Measurements from ENCODE around the gene RNF169.
A peak's percentile ranks its signal among the peaks of the same experiment; 100 is the strongest.
"Not testable (repeated sequence)": the region's sequence is repeated elsewhere in the genome, so short reads cannot be mapped to it uniquely, and the experiment has no call there.

The RNF169 gene

DNA sequence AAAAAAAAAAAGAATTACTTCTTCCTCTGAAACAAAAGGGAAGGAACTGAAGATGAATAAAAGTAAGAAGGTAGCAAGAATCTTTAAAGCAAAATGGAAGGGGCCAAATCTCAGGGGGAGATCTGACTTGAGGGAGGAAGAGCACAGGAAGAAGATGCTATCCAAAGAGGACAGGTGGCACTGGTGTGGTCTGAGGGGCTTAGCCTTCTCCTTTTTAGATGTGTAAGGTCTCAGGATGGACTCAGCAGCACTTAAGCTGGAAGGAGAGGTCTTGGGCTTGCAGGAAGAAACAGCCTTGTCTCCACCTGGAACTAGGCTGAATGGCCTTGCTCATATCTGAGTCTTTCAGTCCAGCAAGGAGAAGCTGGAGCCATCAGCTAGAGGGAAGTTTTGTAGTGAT, 5.0 kb upstream of the RNF169 start:
- Histone ChIP-seq H3K27me3 (replicated peaks; ENCODE audit: control insufficient read depth, insufficient read depth, low read length, poor library complexity, severe bottlenecking) (no peaks in the 10 kb centered on the region), H3K36me3 (ENCODE audit: control insufficient read depth, insufficient read depth, low read length) (no peaks in the 10 kb centered on the region)
- no peak for DNase-seq

DNA sequence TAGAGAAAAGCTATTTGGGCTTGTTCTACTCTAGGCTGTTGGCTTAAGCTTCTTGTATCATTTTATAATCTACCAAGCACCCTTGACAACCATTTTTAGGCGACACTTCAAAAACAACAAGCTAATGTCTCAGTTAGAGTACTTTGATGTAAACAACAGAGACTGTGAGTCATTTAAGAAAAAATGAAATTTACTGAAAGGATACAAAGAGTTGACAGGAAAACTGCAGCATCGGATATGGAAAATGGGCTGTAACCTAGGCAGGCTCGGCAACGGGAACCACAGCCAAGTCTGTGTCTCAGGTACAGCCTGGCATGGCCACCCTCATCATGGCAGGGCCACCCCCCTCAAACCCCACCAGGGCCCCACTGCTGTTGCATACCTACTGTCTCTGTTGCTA, 4.4 kb upstream of the RNF169 start:
- Histone ChIP-seq H3K4me3 (ENCODE audit: insufficient read depth, low read depth, low read length, poor library complexity, severe bottlenecking) (no peak overlapping the region), H3K9me3 (ENCODE audit: control insufficient read depth, low read length) (no peaks in the 10 kb centered on the region), H3K27me3 (replicated peaks; ENCODE audit: control insufficient read depth, insufficient read depth, low read length, poor library complexity, severe bottlenecking) (no peaks in the 10 kb centered on the region), H3K27ac (ENCODE audit: insufficient read depth, low read length, poor library complexity, severe bottlenecking) (no peak overlapping the region), H3K36me3 (ENCODE audit: control insufficient read depth, insufficient read depth, low read length) (no peaks in the 10 kb centered on the region), H3K4me1 (ENCODE audit: control insufficient read depth, insufficient read depth, low read length, poor library complexity, severe bottlenecking) (peaks cover 11% of the 10 kb centered on the region)
- no peak for DNase-seq

More for the DNA sequence above, 5.0 kb upstream of the RNF169 start:
- no peak overlapping the region for H3K27ac ChIP-seq (ENCODE audit: insufficient read depth, low read length, poor library complexity, severe bottlenecking)
- H3K4me3 ChIP-seq (ENCODE audit: insufficient read depth, low read depth, low read length, poor library complexity, severe bottlenecking), result no peak overlapping the region
- peaks cover 11% of the 10 kb centered on the region for H3K4me1 ChIP-seq (ENCODE audit: control insufficient read depth, insufficient read depth, low read length, poor library complexity, severe bottlenecking)
- no peaks in the 10 kb centered on the region for H3K9me3 ChIP-seq (ENCODE audit: control insufficient read depth, low read length)

DNA sequence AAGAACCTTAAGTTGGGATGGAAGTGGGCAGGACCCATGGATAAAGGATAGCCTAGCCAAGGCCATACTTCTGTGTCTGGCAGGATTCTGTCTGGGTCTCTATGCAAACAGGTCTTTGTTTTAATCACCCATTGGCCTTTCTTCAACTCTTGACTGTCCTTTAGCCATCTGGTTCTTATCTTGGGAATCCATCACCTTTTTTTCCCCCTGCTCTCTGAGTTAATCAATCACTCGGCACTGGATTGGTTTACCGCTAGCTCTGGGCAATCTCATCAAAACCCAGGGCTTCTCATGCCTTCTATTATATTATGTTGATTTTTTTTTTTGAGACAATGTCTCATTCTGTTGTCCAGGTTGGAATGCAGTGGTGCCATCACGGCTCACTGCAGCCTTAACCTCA, 1.8 kb upstream of the RNF169 start:
- H3K9me3 ChIP-seq (ENCODE audit: control insufficient read depth, low read length), result no peaks in the 10 kb centered on the region

DNA sequence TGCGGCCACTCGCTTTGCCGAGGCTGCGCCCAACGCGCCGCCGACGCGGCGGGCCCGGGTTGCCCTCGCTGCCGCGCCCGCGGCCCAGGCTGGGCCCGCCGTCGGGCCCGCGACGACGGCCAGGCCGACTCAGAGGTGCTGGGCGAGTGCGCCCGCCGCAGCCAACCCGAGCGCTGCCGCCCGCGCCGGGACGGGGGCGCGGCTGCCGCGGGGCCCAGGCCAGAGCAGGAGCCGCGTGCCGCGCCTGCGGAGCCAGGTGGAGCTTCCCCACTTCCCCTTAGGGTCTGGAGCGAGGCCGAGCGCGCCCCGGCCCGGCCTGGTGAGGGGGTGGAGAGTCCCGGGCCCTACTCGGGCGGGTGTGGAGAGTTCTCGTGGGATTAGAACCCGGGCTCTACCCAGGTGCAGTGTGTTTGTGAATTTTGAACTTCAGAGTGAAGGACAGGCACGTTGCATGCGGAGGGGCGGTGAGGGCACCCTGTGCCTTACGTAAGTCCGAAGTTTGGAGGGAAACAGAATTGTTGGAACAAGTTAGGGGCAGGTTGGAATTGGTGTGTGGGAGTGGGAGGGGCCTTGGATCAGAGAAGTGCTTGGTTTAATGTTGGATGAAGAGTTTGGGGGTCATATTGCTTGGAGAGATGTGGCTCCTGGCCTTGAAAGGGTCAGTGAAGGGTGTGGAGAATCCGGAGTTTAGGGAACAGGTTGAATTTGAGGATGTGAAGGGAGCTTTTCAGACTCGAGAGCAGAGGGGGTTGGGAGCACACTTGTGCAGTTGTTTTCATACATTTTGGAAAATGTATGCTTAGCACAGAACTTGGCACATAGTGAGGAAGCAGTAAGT, 697 bp downstream of the RNF169 start:
- H3K27ac ChIP-seq (ENCODE audit: insufficient read depth, low read length, poor library complexity, severe bottlenecking), result peak overlapping the region; percentile 67
- peaks cover 11% of the 10 kb centered on the region for H3K4me1 ChIP-seq (ENCODE audit: control insufficient read depth, insufficient read depth, low read length, poor library complexity, severe bottlenecking)
- peak; percentile 17 to 27 (median 23) for DNase-seq
- H3K36me3 ChIP-seq (ENCODE audit: control insufficient read depth, insufficient read depth, low read length), result no peaks in the 10 kb centered on the region
- H3K27me3 ChIP-seq (replicated peaks; ENCODE audit: control insufficient read depth, insufficient read depth, low read length, poor library complexity, severe bottlenecking), result no peaks in the 10 kb centered on the region
- no peaks in the 10 kb centered on the region for H3K9me3 ChIP-seq (ENCODE audit: control insufficient read depth, low read length)
- peak overlapping the region; percentile 85 for H3K4me3 ChIP-seq (ENCODE audit: insufficient read depth, low read depth, low read length, poor library complexity, severe bottlenecking)

More for the DNA sequence above, 1.8 kb upstream of the RNF169 start:
- no peak for DNase-seq
- H3K27ac ChIP-seq (ENCODE audit: insufficient read depth, low read length, poor library complexity, severe bottlenecking), result no peak overlapping the region
- H3K4me3 ChIP-seq (ENCODE audit: insufficient read depth, low read depth, low read length, poor library complexity, severe bottlenecking), result no peak overlapping the region
- no peaks in the 10 kb centered on the region for H3K36me3 ChIP-seq (ENCODE audit: control insufficient read depth, insufficient read depth, low read length)
- peaks cover 11% of the 10 kb centered on the region for H3K4me1 ChIP-seq (ENCODE audit: control insufficient read depth, insufficient read depth, low read length, poor library complexity, severe bottlenecking)
- H3K27me3 ChIP-seq (replicated peaks; ENCODE audit: control insufficient read depth, insufficient read depth, low read length, poor library complexity, severe bottlenecking), result no peaks in the 10 kb centered on the region

DNA sequence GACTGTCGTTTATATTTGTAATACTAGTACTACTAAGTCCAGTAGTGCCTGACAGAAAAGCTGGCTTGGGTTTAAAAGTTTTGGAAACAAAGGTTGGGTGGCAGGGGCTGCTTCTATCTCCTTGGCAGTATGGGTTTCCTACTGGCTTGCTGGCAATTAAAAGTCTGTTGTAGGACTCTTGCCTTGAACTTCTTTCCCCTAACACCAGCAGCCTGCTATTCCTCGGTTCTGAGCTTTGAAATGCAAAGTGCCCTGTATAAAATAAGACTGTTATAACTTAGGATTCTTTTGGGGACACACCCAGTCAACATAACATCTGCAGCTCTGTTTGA, 1.3 kb downstream of the RNF169 start:
- no peak overlapping the region for H3K27ac ChIP-seq (ENCODE audit: insufficient read depth, low read length, poor library complexity, severe bottlenecking)

DNA sequence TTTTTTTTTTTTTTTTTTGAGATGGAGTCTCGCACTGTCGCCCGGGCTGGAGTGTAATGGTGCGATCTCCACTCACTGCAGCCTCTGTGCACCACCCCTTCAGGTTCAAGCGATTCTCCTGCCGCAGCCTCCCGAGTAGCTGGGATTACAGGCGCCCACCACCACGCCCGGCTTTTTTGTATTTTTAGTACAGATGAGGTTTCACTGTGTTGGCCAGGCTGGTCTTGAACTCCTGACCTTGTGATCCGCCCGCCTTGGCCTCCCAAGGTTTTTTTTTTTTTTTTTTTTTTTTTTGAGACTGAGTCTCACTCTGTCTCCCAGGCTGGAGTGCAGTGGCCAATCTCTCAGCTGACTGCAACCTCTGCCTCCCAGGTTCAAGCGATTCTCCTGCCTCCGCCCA, 1.9 kb downstream of the RNF169 start:
- DNase-seq; H3K27ac ChIP-seq (ENCODE audit: insufficient read depth, low read length, poor library complexity, severe bottlenecking); H3K36me3 ChIP-seq (ENCODE audit: control insufficient read depth, insufficient read depth, low read length); H3K4me3 ChIP-seq (ENCODE audit: insufficient read depth, low read depth, low read length, poor library complexity, severe bottlenecking); H3K27me3 ChIP-seq (replicated peaks; ENCODE audit: control insufficient read depth, insufficient read depth, low read length, poor library complexity, severe bottlenecking); H3K9me3 ChIP-seq (ENCODE audit: control insufficient read depth, low read length): not testable (repeated sequence)
- peaks cover 11% of the 10 kb centered on the region for H3K4me1 ChIP-seq (ENCODE audit: control insufficient read depth, insufficient read depth, low read length, poor library complexity, severe bottlenecking)

More for the DNA sequence above, 1.3 kb downstream of the RNF169 start:
- H3K36me3 ChIP-seq (ENCODE audit: control insufficient read depth, insufficient read depth, low read length), result no peaks in the 10 kb centered on the region
- no peaks in the 10 kb centered on the region for H3K27me3 ChIP-seq (replicated peaks; ENCODE audit: control insufficient read depth, insufficient read depth, low read length, poor library complexity, severe bottlenecking)
- H3K9me3 ChIP-seq (ENCODE audit: control insufficient read depth, low read length), result no peaks in the 10 kb centered on the region
- H3K4me3 ChIP-seq (ENCODE audit: insufficient read depth, low read depth, low read length, poor library complexity, severe bottlenecking), result peak overlapping the region; percentile 60
- H3K4me1 ChIP-seq (ENCODE audit: control insufficient read depth, insufficient read depth, low read length, poor library complexity, severe bottlenecking), result peaks cover 11% of the 10 kb centered on the region
- DNase-seq, result no peak

DNA sequence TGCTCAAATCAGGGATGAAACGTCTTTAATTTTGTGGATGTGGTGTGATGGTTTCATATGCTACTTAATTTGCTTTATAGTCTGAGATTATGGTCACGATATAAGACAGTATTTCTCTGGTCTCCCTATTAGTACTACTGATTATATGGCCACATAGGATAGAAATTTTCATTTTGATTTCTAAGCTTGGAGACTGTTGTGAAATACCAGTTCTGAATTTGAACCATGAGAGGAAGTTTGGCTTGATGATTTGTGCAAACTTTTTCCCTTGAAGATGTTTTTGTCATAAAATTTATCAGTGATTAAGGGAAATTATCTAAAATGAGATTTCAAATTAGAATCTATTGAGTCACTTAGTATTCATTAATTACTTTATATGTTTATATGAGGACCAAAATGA, 2.7 kb downstream of the RNF169 start:
- no peaks in the 10 kb centered on the region for H3K36me3 ChIP-seq (ENCODE audit: control insufficient read depth, insufficient read depth, low read length)
- H3K4me1 ChIP-seq (ENCODE audit: control insufficient read depth, insufficient read depth, low read length, poor library complexity, severe bottlenecking), result peaks cover 11% of the 10 kb centered on the region
- no peaks in the 10 kb centered on the region for H3K27me3 ChIP-seq (replicated peaks; ENCODE audit: control insufficient read depth, insufficient read depth, low read length, poor library complexity, severe bottlenecking)
- no peaks in the 10 kb centered on the region for H3K9me3 ChIP-seq (ENCODE audit: control insufficient read depth, low read length)
- DNase-seq, result no peak
- H3K4me3 ChIP-seq (ENCODE audit: insufficient read depth, low read depth, low read length, poor library complexity, severe bottlenecking), result no peak overlapping the region
- no peak overlapping the region for H3K27ac ChIP-seq (ENCODE audit: insufficient read depth, low read length, poor library complexity, severe bottlenecking)

DNA sequence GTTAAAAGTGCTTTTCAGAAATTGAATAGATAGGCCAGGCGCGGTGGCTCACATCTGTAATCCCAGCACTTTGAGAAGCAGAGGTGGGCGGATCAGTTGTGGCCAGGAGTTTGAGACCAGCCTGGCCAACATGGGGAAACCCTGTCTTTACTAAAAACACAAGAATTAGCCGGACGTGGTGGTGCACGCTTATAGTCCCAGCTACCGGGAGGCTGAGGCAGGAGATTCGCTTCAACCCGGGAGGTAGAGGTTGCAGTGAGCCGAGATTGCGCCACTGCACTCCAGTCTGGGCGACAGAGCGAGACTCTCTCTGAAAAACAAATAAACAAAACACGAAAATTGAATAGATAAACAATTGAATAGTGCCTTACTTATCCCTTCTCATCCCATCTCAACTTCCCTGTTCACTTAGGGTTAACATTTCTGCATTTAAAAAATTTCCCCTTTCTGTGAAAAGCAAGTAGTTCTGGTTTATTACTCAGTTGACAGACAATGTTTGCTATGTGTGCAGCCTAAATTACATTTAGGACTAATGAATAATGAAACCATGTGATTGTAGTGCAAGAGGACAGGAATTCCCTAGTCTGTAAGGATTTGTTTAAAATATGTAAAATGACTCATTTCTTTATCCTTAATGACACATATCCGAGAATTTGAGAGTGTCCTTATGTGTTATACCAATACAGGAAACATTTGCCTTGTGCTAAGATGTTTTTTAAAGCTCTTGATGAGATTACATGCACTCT, 6.0 kb downstream of the RNF169 start:
- H3K27me3 ChIP-seq (replicated peaks; ENCODE audit: control insufficient read depth, insufficient read depth, low read length, poor library complexity, severe bottlenecking), result no peaks in the 10 kb centered on the region
- no peak for DNase-seq
- no peaks in the 10 kb centered on the region for H3K9me3 ChIP-seq (ENCODE audit: control insufficient read depth, low read length)
- no peaks in the 10 kb centered on the region for H3K4me1 ChIP-seq (ENCODE audit: control insufficient read depth, insufficient read depth, low read length, poor library complexity, severe bottlenecking)
- no peaks in the 10 kb centered on the region for H3K36me3 ChIP-seq (ENCODE audit: control insufficient read depth, insufficient read depth, low read length)
- no peak overlapping the region for H3K4me3 ChIP-seq (ENCODE audit: insufficient read depth, low read depth, low read length, poor library complexity, severe bottlenecking)
- no peak overlapping the region for H3K27ac ChIP-seq (ENCODE audit: insufficient read depth, low read length, poor library complexity, severe bottlenecking)

DNA sequence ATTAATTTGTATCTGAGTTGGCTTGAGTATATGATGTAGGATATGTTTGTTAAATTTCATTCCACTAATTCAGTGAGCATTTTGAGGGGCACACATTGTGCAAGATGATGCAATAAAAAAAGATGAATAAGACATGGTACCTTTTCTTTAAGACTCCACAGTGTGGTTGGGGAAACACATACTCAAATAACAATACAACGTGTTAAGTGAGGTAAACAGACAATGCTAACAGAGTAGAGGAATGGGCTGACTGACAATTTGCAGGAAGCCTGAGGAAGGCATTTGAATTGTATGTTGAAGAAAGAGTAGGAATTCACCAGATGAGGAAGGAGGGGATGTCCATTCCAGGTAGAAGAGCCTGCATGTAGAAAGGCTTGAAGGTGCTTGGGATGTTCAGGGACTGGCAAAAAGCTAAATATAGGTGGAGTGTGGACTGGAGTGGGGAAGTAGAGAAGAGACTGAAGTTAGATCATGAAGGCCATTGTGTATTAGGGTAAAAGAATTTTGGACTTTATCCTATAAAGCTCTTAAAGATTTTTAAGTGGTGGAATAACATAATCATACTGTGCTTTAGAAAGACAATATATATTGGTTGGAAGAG, 6.8 kb downstream of the RNF169 start:
- Histone ChIP-seq H3K27me3 (replicated peaks; ENCODE audit: control insufficient read depth, insufficient read depth, low read length, poor library complexity, severe bottlenecking) (no peaks in the 10 kb centered on the region), H3K9me3 (ENCODE audit: control insufficient read depth, low read length) (no peaks in the 10 kb centered on the region), H3K36me3 (ENCODE audit: control insufficient read depth, insufficient read depth, low read length) (no peaks in the 10 kb centered on the region), H3K4me1 (ENCODE audit: control insufficient read depth, insufficient read depth, low read length, poor library complexity, severe bottlenecking) (no peaks in the 10 kb centered on the region), H3K27ac (ENCODE audit: insufficient read depth, low read length, poor library complexity, severe bottlenecking) (no peak overlapping the region), H3K4me3 (ENCODE audit: insufficient read depth, low read depth, low read length, poor library complexity, severe bottlenecking) (no peak overlapping the region)
- no peak for DNase-seq

DNA sequence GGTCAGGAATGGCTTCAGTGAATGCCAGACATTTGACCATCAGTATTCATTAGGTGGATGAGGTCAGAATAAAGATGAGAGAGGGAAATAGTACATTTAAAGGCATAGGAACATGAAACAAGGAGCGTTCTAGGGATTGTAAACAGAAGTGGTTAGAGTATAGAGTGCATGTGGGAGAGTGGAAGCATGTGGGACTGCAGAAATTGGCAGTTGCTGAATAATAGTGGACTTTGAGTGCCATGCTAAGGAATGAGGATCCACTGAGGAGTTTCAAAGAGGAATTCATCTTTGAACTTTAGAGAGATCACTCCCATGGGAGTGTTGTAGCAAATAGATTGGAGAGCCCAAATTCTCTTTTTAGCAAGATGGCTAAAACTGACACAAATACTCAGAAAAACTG, 7.9 kb downstream of the RNF169 start:
- Histone ChIP-seq H3K9me3 (ENCODE audit: control insufficient read depth, low read length) (no peaks in the 10 kb centered on the region), H3K27me3 (replicated peaks; ENCODE audit: control insufficient read depth, insufficient read depth, low read length, poor library complexity, severe bottlenecking) (no peaks in the 10 kb centered on the region), H3K4me1 (ENCODE audit: control insufficient read depth, insufficient read depth, low read length, poor library complexity, severe bottlenecking) (no peaks in the 10 kb centered on the region), H3K36me3 (ENCODE audit: control insufficient read depth, insufficient read depth, low read length) (no peaks in the 10 kb centered on the region), H3K27ac (ENCODE audit: insufficient read depth, low read length, poor library complexity, severe bottlenecking) (no peak overlapping the region), H3K4me3 (ENCODE audit: insufficient read depth, low read depth, low read length, poor library complexity, severe bottlenecking) (no peak overlapping the region)
- DNase-seq, result no peak

All from effector memory CD4-positive, alpha-beta T cell (primary cell).